B cell (primary cell): ENCODE data around the gene FMC1.
"Not testable (repeated sequence)": the region's sequence is repeated elsewhere in the genome, so short reads cannot be mapped to it uniquely, and the experiment has no call there.

Experiments
- CTCF ChIP-seq: fragments of 200-600 bp; IDR thresholded peaks from one replicate; pipeline ENCODE4 v1.8.0; 2022; ENCODE audit warnings: antibody characterized with exemption, mild to moderate bottlenecking
- EZH2 ChIP-seq: IDR thresholded peaks from 2 replicates; pipeline ENCODE4 v1.6.1; 2012; ENCODE audit warnings: borderline replicate concordance, low read depth, mild to moderate bottlenecking, moderate library complexity, low read length; ENCODE audit not compliant: insufficient read depth, poor library complexity, severe bottlenecking

- not testable (repeated sequence) for TF ChIP-seq CTCF, EZH2
Observed at GRCh38 chr7:139357729-139358506, 16.8 kb downstream of the FMC1 start.
